ENCODE data around the gene KLK10.

The KLK10 gene

DNA sequence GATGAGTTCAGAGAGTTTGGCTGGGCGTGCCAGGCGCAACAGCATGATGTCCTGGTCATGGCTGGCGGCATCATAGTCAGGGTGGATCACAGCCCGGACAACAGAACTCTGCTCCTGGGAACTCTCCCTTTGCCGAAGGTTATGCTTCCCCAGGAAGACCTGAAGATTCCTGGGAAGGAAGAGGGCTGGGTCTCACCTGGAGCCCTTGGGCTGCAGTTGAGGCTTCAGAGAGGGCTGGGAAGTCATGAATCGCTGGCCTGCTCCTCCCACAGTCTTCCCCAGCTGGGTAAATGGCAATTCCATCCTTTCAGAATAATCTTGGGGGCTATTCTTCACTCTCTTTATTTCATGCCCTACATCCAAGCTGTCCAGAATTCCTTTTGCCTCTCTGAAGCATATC is 56.1 kb downstream of the KLK10 start:
- Histone ChIP-seq H3K27ac (ENCODE audit: low read depth, low read length) (no peak overlapping the region), H2BK120ac (ENCODE audit: low read depth, low read length) (no peak overlapping the region), H3K23ac (ENCODE audit: low read length) (no peak overlapping the region), H4K5ac (ENCODE audit: low read length) (no peak overlapping the region), H3K4ac (ENCODE audit: low read depth, low read length) (no peak overlapping the region), H3K36me3 (ENCODE audit: control insufficient read depth, insufficient read depth, low read length) (no peaks in the 10 kb centered on the region), H4K8ac (ENCODE audit: low read depth, low read length) (no peak overlapping the region), H3K56ac (ENCODE audit: low read length) (no peak overlapping the region), H2BK5ac (ENCODE audit: low read length) (no peak overlapping the region), H3K79me2 (ENCODE audit: control insufficient read depth, insufficient read depth, low read length) (no peaks in the 10 kb centered on the region), H3K4me2 (ENCODE audit: low read length) (no peak overlapping the region), H2AK5ac (ENCODE audit: low read length) (no peak overlapping the region), H2BK15ac (replicated peaks; ENCODE audit: low read depth) (no peak overlapping the region), H3K4me1 (ENCODE audit: control insufficient read depth, low read depth, low read length) (peaks cover 2% of the 10 kb centered on the region), H3K79me1 (ENCODE audit: low read length) (no peaks in the 10 kb centered on the region), H3K18ac (ENCODE audit: low read length) (no peak overlapping the region), H3K4me3 (ENCODE audit: low read length) (no peak overlapping the region), H3K9ac (ENCODE audit: low read length) (no peak overlapping the region), H3K27me3 (ENCODE audit: insufficient read depth, low read length, poor library complexity) (no peaks in the 10 kb centered on the region)
- no peak for DNase-seq
- no CpG with 5 or more reads among the region's 6 CpGs for WGBS (ENCODE audit: extremely low coverage, insufficient coverage, low lambda C conversion rate)

Data from mesendoderm (in vitro differentiated cells).